B cell (primary cell): Measurements from ENCODE around the gene PIK3R3.

Experiments
- EZH2 ChIP-seq: IDR thresholded peaks from 2 replicates; pipeline ENCODE4 v1.6.1; 2012; ENCODE audit warnings: borderline replicate concordance, low read depth, mild to moderate bottlenecking, moderate library complexity, low read length; ENCODE audit not compliant: insufficient read depth, poor library complexity, severe bottlenecking
- TF ChIP-seq, protein P1 (sequence below): fragments of 200-600 bp; IDR thresholded peaks from one replicate; pipeline ENCODE4 v1.8.0; 2022; ENCODE audit warnings: antibody characterized with exemption, mild to moderate bottlenecking

DNA sequence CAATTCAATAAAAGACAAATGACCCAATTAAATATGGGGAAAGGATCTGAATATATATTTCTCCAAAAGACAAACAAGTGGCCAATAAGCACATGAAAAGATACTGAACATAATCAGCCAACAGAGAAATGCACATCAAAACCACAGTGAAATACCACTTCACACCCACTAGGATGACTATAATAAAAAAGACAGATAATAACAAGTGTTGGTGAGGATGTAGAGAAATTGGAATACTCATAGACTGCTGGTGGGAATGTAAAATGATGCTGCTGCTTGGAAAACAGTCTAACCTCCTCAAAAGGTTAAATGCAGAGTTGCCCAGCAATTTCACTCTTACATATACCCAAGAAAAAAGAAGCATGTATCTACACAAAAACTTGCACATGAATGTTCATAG lies 48.9 kb downstream of the PIK3R3 start:
- TF ChIP-seq, protein P1, sequence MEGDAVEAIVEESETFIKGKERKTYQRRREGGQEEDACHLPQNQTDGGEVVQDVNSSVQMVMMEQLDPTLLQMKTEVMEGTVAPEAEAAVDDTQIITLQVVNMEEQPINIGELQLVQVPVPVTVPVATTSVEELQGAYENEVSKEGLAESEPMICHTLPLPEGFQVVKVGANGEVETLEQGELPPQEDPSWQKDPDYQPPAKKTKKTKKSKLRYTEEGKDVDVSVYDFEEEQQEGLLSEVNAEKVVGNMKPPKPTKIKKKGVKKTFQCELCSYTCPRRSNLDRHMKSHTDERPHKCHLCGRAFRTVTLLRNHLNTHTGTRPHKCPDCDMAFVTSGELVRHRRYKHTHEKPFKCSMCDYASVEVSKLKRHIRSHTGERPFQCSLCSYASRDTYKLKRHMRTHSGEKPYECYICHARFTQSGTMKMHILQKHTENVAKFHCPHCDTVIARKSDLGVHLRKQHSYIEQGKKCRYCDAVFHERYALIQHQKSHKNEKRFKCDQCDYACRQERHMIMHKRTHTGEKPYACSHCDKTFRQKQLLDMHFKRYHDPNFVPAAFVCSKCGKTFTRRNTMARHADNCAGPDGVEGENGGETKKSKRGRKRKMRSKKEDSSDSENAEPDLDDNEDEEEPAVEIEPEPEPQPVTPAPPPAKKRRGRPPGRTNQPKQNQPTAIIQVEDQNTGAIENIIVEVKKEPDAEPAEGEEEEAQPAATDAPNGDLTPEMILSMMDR = no peak
- TF ChIP-seq EZH2 = no peak
